Measurements from ENCODE around the gene PLD1. TPM values are rescaled to one million over a fixed set of nuclear protein-coding genes. Genes with fewer than 3 reads are reported as not detected.

The PLD1 gene
- total and polyA plus RNA-seq, 7 donors: 0.73 to 6.7 (median 1.9) TPM

- no peak within 1 kb of the TSS for H3K4me3 ChIP-seq
- TF ChIP-seq CTCF (IDR thresholded peaks at IDR 0.05): no peak
- 59 to 73% (median 71%) methylated on average over 5 of the region's 5 CpGs for WGBS, 3 donors
- intact Hi-C loops (cut with DNase I): no loop called here
- no peak for DNase-seq
- H3K27ac ChIP-seq: no peak within 1 kb of the TSS
- no peaks in the 10 kb centered on the region for H3K4me1 ChIP-seq
- H3K27me3 ChIP-seq (ENCODE audit: insufficient read depth in 3 of 3, low read length in 2 of 3): no peaks in the 10 kb centered on the region
- H3K9me3 ChIP-seq: no peaks in the 10 kb centered on the region
- H3K36me3 ChIP-seq (ENCODE audit: insufficient read depth in 1 of 2, low read depth in 1 of 2): no peaks in the 10 kb centered on the region
- no peak for ATAC-seq
These were observed 32.7 kb upstream of the PLD1 start, which contains the start of gene TMEM212 for GRCh38 chr3:171842864-171843518. TMEM212 (plus strand) TSS chr3:171843349; CDS start chr3:171843384, 35 bp downstream.

GRCh38 chr3:171841620-171842000 is 31.3 kb upstream of the PLD1 start:
- Histone ChIP-seq H3K27ac (no peak overlapping the region), H3K4me1 (no peaks in the 10 kb centered on the region), H3K4me3 (no peak overlapping the region), H3K36me3 (ENCODE audit: insufficient read depth in 1 of 2, low read depth in 1 of 2) (no peaks in the 10 kb centered on the region), H3K27me3 (ENCODE audit: insufficient read depth in 3 of 3, low read length in 2 of 3) (no peaks in the 10 kb centered on the region), H3K9me3 (no peaks in the 10 kb centered on the region)
- DNase-seq (no peak), ATAC-seq (no peak)
- intact Hi-C loops (cut with DNase I): no loop called here
- WGBS, 3 donors: 76 to 82% (median 82%) methylated on average over 1 of the region's 1 CpG
- TF ChIP-seq CTCF (IDR thresholded peaks at IDR 0.05): no peak

- TF ChIP-seq CTCF (IDR thresholded peaks at IDR 0.05): no peak
- intact Hi-C loops (cut with DNase I): no loop called here
- H3K9me3 ChIP-seq: no peaks in the 10 kb centered on the region
- WGBS, 3 donors: 71 to 73% (median 73%) methylated on average over 6 of the region's 6 CpGs
- H3K27ac ChIP-seq: no peak overlapping the region
- H3K4me3 ChIP-seq: no peak overlapping the region
- DNase-seq (no peak), ATAC-seq (no peak)
- no peaks in the 10 kb centered on the region for H3K27me3 ChIP-seq (ENCODE audit: insufficient read depth in 3 of 3, low read length in 2 of 3)
- H3K36me3 ChIP-seq (ENCODE audit: insufficient read depth in 1 of 2, low read depth in 1 of 2): no peaks in the 10 kb centered on the region
- H3K4me1 ChIP-seq: no peaks in the 10 kb centered on the region
These were observed 30.7 kb upstream of the PLD1 start for GRCh38 chr3:171840811-171841619.

GRCh38 chr3:171840445-171840810 is 30.1 kb upstream of the PLD1 start:
- no peak overlapping the region for H3K27ac ChIP-seq
- intact Hi-C loops (cut with DNase I): no loop called here
- whole genome bisulfite sequencing, 3 donors: 80 to 100% (median 97%) methylated on average over 2 of the region's 2 CpGs

More at GRCh38 chr3:171840445-171840810, 30.1 kb upstream of the PLD1 start:
- Histone ChIP-seq H3K36me3 (ENCODE audit: insufficient read depth in 1 of 2, low read depth in 1 of 2) (no peaks in the 10 kb centered on the region), H3K27me3 (ENCODE audit: insufficient read depth in 3 of 3, low read length in 2 of 3) (no peaks in the 10 kb centered on the region), H3K4me1 (peaks cover under 1% of the 10 kb centered on the region), H3K4me3 (no peak overlapping the region), H3K9me3 (no peaks in the 10 kb centered on the region)
- ATAC-seq (no peak), DNase-seq (no peak)
- no peak for TF ChIP-seq CTCF (IDR thresholded peaks at IDR 0.05)

Measured in psoas muscle (tissue), 8 donors.